H9 (cell line): ENCODE data around the gene ITCH. TPM values are rescaled to one million over a fixed set of nuclear protein-coding genes. Genes with fewer than 3 reads are reported as not detected.
A peak's percentile ranks its signal among the peaks of the same experiment; 100 is the strongest.

Experiments used
- DNase-seq: peaks from one replicate; pipeline ENCODE4 v3.0.0-alpha.2; 2017
- H2AFZ ChIP-seq: one replicate; pipeline ENCODE4 v1.6.1; 2013; ENCODE audit warnings: mild to moderate bottlenecking, low read length, control low read depth, moderate library complexity
- H2AK5ac ChIP-seq: 2 replicates; pipeline ENCODE4 v1.6.1; 2013; ENCODE audit warnings: low read length, control low read depth, mixed read lengths; ENCODE audit not compliant: insufficient read length
- H2BK120ac ChIP-seq: one replicate; pipeline ENCODE4 v1.6.1; 2013; ENCODE audit warnings: low read depth, mild to moderate bottlenecking, low read length, control low read depth, inconsistent platforms; ENCODE audit not compliant: poor library complexity, severe bottlenecking
- H2BK12ac ChIP-seq: 2 replicates; pipeline ENCODE4 v1.6.1; 2013; ENCODE audit warnings: low read length, control low read depth, mixed read lengths, low read depth; ENCODE audit not compliant: insufficient read length
- H2BK15ac ChIP-seq: 2 replicates; pipeline ENCODE4 v1.6.1; 2013; ENCODE audit warnings: low read depth, low read length, control low read depth
- H2BK20ac ChIP-seq: one replicate; pipeline ENCODE4 v1.6.1; 2013; ENCODE audit warnings: low read depth, mild to moderate bottlenecking, low read length, control low read depth, inconsistent platforms; ENCODE audit not compliant: poor library complexity, severe bottlenecking
- H2BK5ac ChIP-seq: 2 replicates; pipeline ENCODE4 v1.6.1; 2013; ENCODE audit warnings: low read length, control low read depth, mixed read lengths; ENCODE audit not compliant: insufficient read length
- H3K14ac ChIP-seq: 2 replicates; pipeline ENCODE4 v1.6.1; 2013; ENCODE audit warnings: low read length, control low read depth; ENCODE audit not compliant: insufficient read depth
- H3K18ac ChIP-seq: 2 replicates; pipeline ENCODE4 v1.6.1; 2013; ENCODE audit warnings: low read depth, mild to moderate bottlenecking, mixed read lengths, low read length, control low read depth; ENCODE audit not compliant: insufficient read length
- H3K23ac ChIP-seq: 2 replicates; pipeline ENCODE4 v1.6.1; 2013; ENCODE audit warnings: low read length, control low read depth, mixed read lengths, low read depth; ENCODE audit not compliant: insufficient read length
- H3K23me2 ChIP-seq: 2 replicates; pipeline ENCODE4 v1.6.1; 2013; ENCODE audit warnings: low read depth, mild to moderate bottlenecking, mixed read lengths, low read length, control low read depth; ENCODE audit not compliant: insufficient read length, poor library complexity, severe bottlenecking
- H3K27ac ChIP-seq: 2 replicates; pipeline ENCODE4 v1.5.1; 2013; ENCODE audit warnings: low read length, control low read depth, mixed read lengths, low read depth; ENCODE audit not compliant: insufficient read length
- H3K27me3 ChIP-seq: 2 replicates; pipeline ENCODE4 v1.6.1; 2013; ENCODE audit warnings: low read length, control low read depth, inconsistent platforms; ENCODE audit not compliant: insufficient read depth
- H3K4ac ChIP-seq: 2 replicates; pipeline ENCODE4 v1.6.1; 2013; ENCODE audit warnings: low read depth, mild to moderate bottlenecking, control low read depth, inconsistent platforms, low read length, moderate library complexity
- H3K4me1 ChIP-seq: 2 replicates; pipeline ENCODE4 v1.6.1; 2013; ENCODE audit warnings: low read length, control low read depth, inconsistent platforms; ENCODE audit not compliant: insufficient read depth
- H3K4me2 ChIP-seq: 2 replicates; pipeline ENCODE4 v1.6.1; 2013; ENCODE audit warnings: low read length, control low read depth, mixed read lengths; ENCODE audit not compliant: insufficient read length, insufficient read depth
- H3K56ac ChIP-seq: 2 replicates; pipeline ENCODE4 v1.6.1; 2013; ENCODE audit warnings: low read depth, mild to moderate bottlenecking, mixed read lengths, low read length, control low read depth; ENCODE audit not compliant: insufficient read length
- H3K79me1 ChIP-seq: 2 replicates; pipeline ENCODE4 v1.6.1; 2013; ENCODE audit warnings: low read depth, mild to moderate bottlenecking, moderate library complexity, low read length, control low read depth, inconsistent platforms; ENCODE audit not compliant: insufficient read depth, poor library complexity, severe bottlenecking
- H3K79me2 ChIP-seq: 2 replicates; pipeline ENCODE4 v1.6.1; 2013; ENCODE audit warnings: low read length, control low read depth, inconsistent platforms; ENCODE audit not compliant: insufficient read depth
- H3K9ac ChIP-seq: 2 replicates; pipeline ENCODE4 v1.6.1; 2013; ENCODE audit warnings: low read length, control low read depth, mixed read lengths; ENCODE audit not compliant: insufficient read length; ENCODE audit errors: extremely low read depth
- H3K9me3 ChIP-seq: one replicate; pipeline ENCODE4 v1.6.1; 2013; ENCODE audit warnings: low read depth, low read length, inconsistent platforms; ENCODE audit not compliant: control insufficient read depth
- H3T11ph ChIP-seq: one replicate; pipeline ENCODE4 v1.6.1; 2013; ENCODE audit warnings: mild to moderate bottlenecking, low read length, control low read depth, inconsistent platforms
- H4K20me1 ChIP-seq: one replicate; pipeline ENCODE4 v1.6.1; 2013; ENCODE audit not compliant: control insufficient read depth, insufficient read length, insufficient read depth
- H4K5ac ChIP-seq: 2 replicates; pipeline ENCODE4 v1.6.1; 2013; ENCODE audit warnings: low read depth, mild to moderate bottlenecking, mixed read lengths, low read length, control low read depth; ENCODE audit not compliant: insufficient read length
- H4K8ac ChIP-seq: replicated peaks from 2 replicates; pipeline ENCODE4 v1.6.1; 2013; ENCODE audit warnings: low read length, control low read depth, mixed read lengths, low read depth; ENCODE audit not compliant: insufficient read length
- H4K91ac ChIP-seq: 2 replicates; pipeline ENCODE4 v1.6.1; 2013; ENCODE audit warnings: low read depth, mild to moderate bottlenecking, moderate library complexity, mixed read lengths, low read length, control low read depth; ENCODE audit not compliant: insufficient read length
- H3K27ac Mint-ChIP-seq, 3 experiments: 2 replicates in 2 of 3; 3 replicates in 1 of 3; pipeline ENCODE4 v1.8.0; 2020 to 2021; ENCODE audit warnings: mixed read lengths in 3 of 3, mild to moderate bottlenecking in 1 of 3, moderate library complexity in 1 of 3
- H3K27me3 Mint-ChIP-seq: 2 replicates; pipeline ENCODE4 v1.8.0; 2021; ENCODE audit warnings: low read depth, mild to moderate bottlenecking, moderate library complexity, mixed read lengths
- H3K36me3 Mint-ChIP-seq, 3 experiments: 2 replicates in 2 of 3; 3 replicates in 1 of 3; pipeline ENCODE4 v1.8.0; 2020 to 2021; ENCODE audit warnings: low read depth in 3 of 3, mixed read lengths in 3 of 3; ENCODE audit not compliant: insufficient read depth in 1 of 3
- H3K4me1 Mint-ChIP-seq, 2 experiments: 2 replicates each; pipeline ENCODE4 v1.8.0; 2020; ENCODE audit warnings: mixed read lengths in 2 of 2
- H3K4me3 Mint-ChIP-seq, 2 experiments: 2 replicates in 1 of 2; 3 replicates in 1 of 2; pipeline ENCODE4 v1.8.0; 2020 to 2021; ENCODE audit warnings: mild to moderate bottlenecking in 2 of 2, mixed read lengths in 2 of 2, moderate library complexity in 1 of 2
- H3K9me3 Mint-ChIP-seq, 2 experiments: 2 replicates in 1 of 2; 3 replicates in 1 of 2; pipeline ENCODE4 v1.8.0; 2020; ENCODE audit warnings: mild to moderate bottlenecking in 2 of 2, mixed read lengths in 2 of 2, moderate library complexity in 1 of 2
- WGBS: extraction: QIAGEN DNeasy Blood & Tissue Kit; methylation state at CpG from one replicate; pipeline ENCODE4 v1.1.7; 2013; ENCODE audit warnings: missing lambda C conversion rate, low lambda C conversion rate, mixed read lengths; ENCODE audit not compliant: insufficient read length; ENCODE audit errors: extremely low coverage; 5-methylcytosine and 5-hydroxymethylcytosine counted together
- total RNA-seq: library from RNA; stranded (reverse); gene quantifications from 2 replicates; pipeline ENCODE4 v1.2.1, GENCODE V29; 2021
- TF ChIP-seq, protein P1 (sequence below): fragments of 200-600 bp; sonication (generic); conservative IDR thresholded peaks from 3 replicates; pipeline ENCODE4 v1.8.0; 2021; ENCODE audit warnings: antibody characterized with exemption, mild to moderate bottlenecking

The ITCH gene
- total RNA-seq, 1 experiment from 2014 or later: 55.9 TPM

DNA sequence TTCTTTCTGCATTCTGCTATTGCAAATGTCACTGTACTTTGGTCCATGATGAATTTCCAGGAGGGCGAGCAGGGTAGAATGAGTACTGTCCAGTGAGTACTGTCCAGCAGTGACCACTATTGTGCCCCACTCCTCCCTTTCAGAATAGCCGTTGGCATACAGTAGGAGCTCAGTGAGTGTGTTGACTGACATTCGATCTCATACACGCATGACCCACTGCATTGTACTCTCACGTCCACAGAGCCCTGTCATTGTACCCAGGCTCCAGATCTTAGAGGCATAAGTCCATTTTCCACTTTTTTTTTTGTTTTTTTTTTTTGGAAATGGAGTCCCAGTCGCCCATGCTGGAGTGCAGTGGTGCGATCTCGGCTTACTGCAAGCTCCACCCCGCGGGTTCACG, 161.4 kb downstream of the ITCH start:
- H3K14ac ChIP-seq: no peak overlapping the region
- no peak overlapping the region for H3K56ac ChIP-seq
- peaks cover 6% of the 10 kb centered on the region; the same call in 1 of the 2 replicates for H3K79me2 ChIP-seq
- no peak overlapping the region for H2AK5ac ChIP-seq
- no peak for DNase-seq
- H3K9ac ChIP-seq: no peak overlapping the region
- H2BK12ac ChIP-seq: no peak overlapping the region
- no peak overlapping the region for H3K4me2 ChIP-seq
- H3K79me1 ChIP-seq: no peaks in the 10 kb centered on the region
- no peaks in the 10 kb centered on the region for H3K23me2 ChIP-seq
- no peak overlapping the region for H3K18ac ChIP-seq
- no peak overlapping the region for H2AFZ ChIP-seq
- no peaks in the 10 kb centered on the region for H3K9me3 Mint-ChIP-seq
- peaks cover 9 to 15% of the 10 kb centered on the region in 2 experiments for H3K4me1 Mint-ChIP-seq
- H2BK120ac ChIP-seq: no peak overlapping the region
- no peak overlapping the region for H3K23ac ChIP-seq
- no peak overlapping the region for H3K27ac ChIP-seq
- no CpG with 5 or more reads among the region's 11 CpGs for WGBS
- H3K27me3 ChIP-seq: no peaks in the 10 kb centered on the region
- no peaks in the 10 kb centered on the region for H4K20me1 ChIP-seq
- H2BK15ac ChIP-seq: no peak overlapping the region
- no peak overlapping the region for H3T11ph ChIP-seq
- H3K4me1 ChIP-seq: no peaks in the 10 kb centered on the region
- 0 out of 7 replicates have a peak overlapping the region, but pooled peaks of 1 of the 3 experiments have one; percentile 63 for H3K27ac Mint-ChIP-seq
- H4K91ac ChIP-seq: no peak overlapping the region
- no peak overlapping the region for H2BK20ac ChIP-seq
- no peak overlapping the region for H2BK5ac ChIP-seq
- no peak overlapping the region for H3K4me3 Mint-ChIP-seq
- TF ChIP-seq, protein P1, sequence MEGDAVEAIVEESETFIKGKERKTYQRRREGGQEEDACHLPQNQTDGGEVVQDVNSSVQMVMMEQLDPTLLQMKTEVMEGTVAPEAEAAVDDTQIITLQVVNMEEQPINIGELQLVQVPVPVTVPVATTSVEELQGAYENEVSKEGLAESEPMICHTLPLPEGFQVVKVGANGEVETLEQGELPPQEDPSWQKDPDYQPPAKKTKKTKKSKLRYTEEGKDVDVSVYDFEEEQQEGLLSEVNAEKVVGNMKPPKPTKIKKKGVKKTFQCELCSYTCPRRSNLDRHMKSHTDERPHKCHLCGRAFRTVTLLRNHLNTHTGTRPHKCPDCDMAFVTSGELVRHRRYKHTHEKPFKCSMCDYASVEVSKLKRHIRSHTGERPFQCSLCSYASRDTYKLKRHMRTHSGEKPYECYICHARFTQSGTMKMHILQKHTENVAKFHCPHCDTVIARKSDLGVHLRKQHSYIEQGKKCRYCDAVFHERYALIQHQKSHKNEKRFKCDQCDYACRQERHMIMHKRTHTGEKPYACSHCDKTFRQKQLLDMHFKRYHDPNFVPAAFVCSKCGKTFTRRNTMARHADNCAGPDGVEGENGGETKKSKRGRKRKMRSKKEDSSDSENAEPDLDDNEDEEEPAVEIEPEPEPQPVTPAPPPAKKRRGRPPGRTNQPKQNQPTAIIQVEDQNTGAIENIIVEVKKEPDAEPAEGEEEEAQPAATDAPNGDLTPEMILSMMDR: no peak
- H3K27me3 Mint-ChIP-seq: no peaks in the 10 kb centered on the region
- peaks cover 8 to 66% (median 41%) of the 10 kb centered on the region in 3 experiments; a peak in 6 of 7 replicates for H3K36me3 Mint-ChIP-seq
- H4K5ac ChIP-seq: no peak overlapping the region
- no peak overlapping the region for H3K4ac ChIP-seq
- H4K8ac ChIP-seq: no peak overlapping the region
- no peaks in the 10 kb centered on the region for H3K9me3 ChIP-seq
